ENCODE data around the gene SLC38A6. TPM values are rescaled to one million over a fixed set of nuclear protein-coding genes. Genes with fewer than 3 reads are reported as not detected.
A peak's percentile ranks its signal among the peaks of the same experiment; 100 is the strongest.

SLC38A6 gene
- total RNA-seq, 4 donors from 2014 or later = 10.4 to 34.2 (median 21.7) TPM

- Histone ChIP-seq H3K27ac (no peak overlapping the region), H3K4me3 (no peak overlapping the region), H3K27me3 (no peaks in the 10 kb centered on the region), H3K9me3 (no peaks in the 10 kb centered on the region), H3K4me1 (no peaks in the 10 kb centered on the region), H3K36me3 (no peaks in the 10 kb centered on the region)
- no peak for DNase-seq (ENCODE audit: low spot score in 2 of 2)
- no peak for TF ChIP-seq CTCF (IDR thresholded peaks at IDR 0.05)
- no peak for TF ChIP-seq POLR2A (IDR thresholded peaks at IDR 0.05)
- no peak for TF ChIP-seq EP300 (IDR thresholded peaks at IDR 0.05)
These were observed 61.2 kb downstream of the SLC38A6 start for GRCh38 chr14:61042220-61042619.

- H3K4me3 ChIP-seq = no peak overlapping the region
- DNase-seq (ENCODE audit: low spot score in 2 of 2) = no peak
- H3K27me3 ChIP-seq = no peaks in the 10 kb centered on the region
- 43 to 55% methylated on average over 1 of the region's 1 CpG for WGBS, 2 donors
- no peaks in the 10 kb centered on the region for H3K9me3 ChIP-seq
- H3K36me3 ChIP-seq = peaks cover 0 to 6% (median 0%) of the 10 kb centered on the region in 3 donors
- TF ChIP-seq EP300 (IDR thresholded peaks at IDR 0.05) (no peak), CTCF (IDR thresholded peaks at IDR 0.05) (no peak), POLR2A (IDR thresholded peaks at IDR 0.05) (no peak)
- no peak overlapping the region for H3K27ac ChIP-seq
- H3K4me1 ChIP-seq = no peaks in the 10 kb centered on the region
These were observed 62.5 kb downstream of the SLC38A6 start for GRCh38 chr14:61043506-61043905.

- Histone ChIP-seq H3K36me3 (peaks cover 0 to 6% (median 0%) of the 10 kb centered on the region in 3 donors), H3K27me3 (no peaks in the 10 kb centered on the region), H3K4me1 (peaks cover 0 to 11% (median 0%) of the 10 kb centered on the region in 4 donors), H3K4me3 (no peak overlapping the region), H3K27ac (no peak overlapping the region), H3K9me3 (no peaks in the 10 kb centered on the region)
- TF ChIP-seq POLR2A (IDR thresholded peaks at IDR 0.05) (no peak), EP300 (IDR thresholded peaks at IDR 0.05) (no peak), CTCF (IDR thresholded peaks at IDR 0.05) (no peak)
- no peak for DNase-seq (ENCODE audit: low spot score in 2 of 2)
These were observed 66.0 kb downstream of the SLC38A6 start for GRCh38 chr14:61047021-61047420.

GRCh38 chr14:61048640-61049039 is 67.6 kb downstream of the SLC38A6 start:
- H3K9me3 ChIP-seq = peaks cover 0 to 3% (median 0%) of the 10 kb centered on the region in 4 donors
- peaks cover 0 to 17% (median 0%) of the 10 kb centered on the region in 3 donors for H3K36me3 ChIP-seq
- no peak overlapping the region for H3K4me3 ChIP-seq
- peaks cover 0 to 11% (median 0%) of the 10 kb centered on the region in 4 donors for H3K4me1 ChIP-seq
- H3K27me3 ChIP-seq = no peaks in the 10 kb centered on the region
- no peak for DNase-seq (ENCODE audit: low spot score in 2 of 2)
- TF ChIP-seq POLR2A (IDR thresholded peaks at IDR 0.05) (no peak), EP300 (IDR thresholded peaks at IDR 0.05) (peak in 1 of 2 donors; percentile 48), CTCF (IDR thresholded peaks at IDR 0.05) (no peak)
- no peak overlapping the region for H3K27ac ChIP-seq

GRCh38 chr14:61050417-61050816 is 69.4 kb downstream of the SLC38A6 start:
- no peak overlapping the region for H3K4me3 ChIP-seq
- peaks cover 0 to 11% (median 0%) of the 10 kb centered on the region in 4 donors for H3K4me1 ChIP-seq
- no peak for DNase-seq (ENCODE audit: low spot score in 2 of 2)
- TF ChIP-seq POLR2A (IDR thresholded peaks at IDR 0.05) = no peak
- H3K9me3 ChIP-seq = peaks cover 0 to 7% (median 2%) of the 10 kb centered on the region in 4 donors
- peaks cover 0 to 23% (median 0%) of the 10 kb centered on the region in 3 donors for H3K36me3 ChIP-seq
- no peaks in the 10 kb centered on the region for H3K27me3 ChIP-seq
- no peak overlapping the region for H3K27ac ChIP-seq
- 57 to 62% methylated on average over 2 of the region's 2 CpGs for WGBS, 2 donors

- Histone ChIP-seq H3K27me3 (no peaks in the 10 kb centered on the region), H3K4me3 (no peak overlapping the region), H3K27ac (peak overlapping the region in 1 of 4 donors; percentile 25), H3K4me1 (peaks cover 0 to 11% (median 0%) of the 10 kb centered on the region in 4 donors), H3K36me3 (peaks cover 0 to 23% (median 0%) of the 10 kb centered on the region in 3 donors), H3K9me3 (peaks cover 0 to 7% (median 2%) of the 10 kb centered on the region in 4 donors)
- no peak for TF ChIP-seq POLR2A (IDR thresholded peaks at IDR 0.05)
- TF ChIP-seq EP300 (IDR thresholded peaks at IDR 0.05) = no peak
- TF ChIP-seq CTCF (IDR thresholded peaks at IDR 0.05) = no peak
- DNase-seq (ENCODE audit: low spot score in 2 of 2) = peak in 1 of 2 donors; percentile 22
- 21 to 52% methylated on average over 1 of the region's 1 CpG for WGBS, 2 donors
These were observed 70.0 kb downstream of the SLC38A6 start for GRCh38 chr14:61051051-61051450.

All from tibial nerve (tissue), 4 donors.